Measurements from ENCODE around the gene EHBP1.

Gene EHBP1

DNA sequence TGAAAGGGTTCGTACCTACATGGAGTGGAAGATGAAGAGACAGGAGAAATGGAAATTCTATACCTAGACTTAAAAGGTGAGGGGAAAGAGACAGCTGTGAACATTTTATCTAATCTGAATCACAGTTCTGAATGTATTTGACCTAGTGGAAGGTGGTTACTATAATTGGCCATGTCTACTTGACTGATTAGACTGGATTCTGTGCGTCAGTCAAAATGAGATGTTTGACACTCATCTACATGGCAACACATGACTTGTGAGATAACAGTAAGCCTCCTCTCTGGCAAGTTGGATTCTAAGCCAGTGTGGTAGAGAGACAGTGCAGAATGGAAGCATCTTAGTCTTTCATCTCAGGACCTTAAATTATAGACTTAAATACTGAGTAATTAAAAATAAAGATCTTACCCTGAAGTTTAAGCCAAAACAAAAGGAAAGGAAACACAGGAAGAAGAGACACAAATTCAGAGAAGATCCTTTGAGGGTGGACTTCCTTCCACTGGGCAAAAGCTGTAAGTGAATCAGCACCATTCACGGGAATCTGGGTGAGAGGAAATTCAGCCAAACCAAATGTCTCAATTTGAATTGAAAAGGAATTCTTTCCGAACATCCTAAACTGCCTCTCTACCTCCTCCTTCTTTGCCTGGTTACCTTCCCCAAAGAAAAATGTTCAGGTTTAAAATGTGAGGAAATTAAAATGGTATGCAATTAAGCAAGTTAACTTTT, 121.6 kb downstream of the EHBP1 start:
- no peaks in the 10 kb centered on the region for H3K9me2 ChIP-seq (replicated peaks; ENCODE audit: control insufficient read depth, low read length)
- H3K4me3 ChIP-seq (ENCODE audit: low read length) = no peak overlapping the region
- no peaks in the 10 kb centered on the region for H4K20me1 ChIP-seq (ENCODE audit: control insufficient read depth, insufficient read depth, low read depth, low read length)
- no peak overlapping the region for H3K27ac ChIP-seq (ENCODE audit: low read depth, low read length)
- H3F3A ChIP-seq (ENCODE audit: control insufficient read depth, insufficient read depth) = no peaks in the 10 kb centered on the region
- no peak for TF ChIP-seq EZH2phosphoT487 (IDR thresholded peaks at IDR 0.05; ENCODE audit: borderline replicate concordance, low read length)
- TF ChIP-seq, protein P1, sequence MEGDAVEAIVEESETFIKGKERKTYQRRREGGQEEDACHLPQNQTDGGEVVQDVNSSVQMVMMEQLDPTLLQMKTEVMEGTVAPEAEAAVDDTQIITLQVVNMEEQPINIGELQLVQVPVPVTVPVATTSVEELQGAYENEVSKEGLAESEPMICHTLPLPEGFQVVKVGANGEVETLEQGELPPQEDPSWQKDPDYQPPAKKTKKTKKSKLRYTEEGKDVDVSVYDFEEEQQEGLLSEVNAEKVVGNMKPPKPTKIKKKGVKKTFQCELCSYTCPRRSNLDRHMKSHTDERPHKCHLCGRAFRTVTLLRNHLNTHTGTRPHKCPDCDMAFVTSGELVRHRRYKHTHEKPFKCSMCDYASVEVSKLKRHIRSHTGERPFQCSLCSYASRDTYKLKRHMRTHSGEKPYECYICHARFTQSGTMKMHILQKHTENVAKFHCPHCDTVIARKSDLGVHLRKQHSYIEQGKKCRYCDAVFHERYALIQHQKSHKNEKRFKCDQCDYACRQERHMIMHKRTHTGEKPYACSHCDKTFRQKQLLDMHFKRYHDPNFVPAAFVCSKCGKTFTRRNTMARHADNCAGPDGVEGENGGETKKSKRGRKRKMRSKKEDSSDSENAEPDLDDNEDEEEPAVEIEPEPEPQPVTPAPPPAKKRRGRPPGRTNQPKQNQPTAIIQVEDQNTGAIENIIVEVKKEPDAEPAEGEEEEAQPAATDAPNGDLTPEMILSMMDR (IDR thresholded peaks at IDR 0.05; ENCODE audit: low read depth, low read length, poor library complexity, severe bottlenecking) = no peak
- no peak overlapping the region for H3K4me2 ChIP-seq (ENCODE audit: low read length)
- H3K79me2 ChIP-seq (ENCODE audit: control insufficient read depth, low read length) = no peaks in the 10 kb centered on the region
- H3K9me3 ChIP-seq (ENCODE audit: control insufficient read depth, insufficient read depth, low read length) = no peaks in the 10 kb centered on the region
- H3K36me3 ChIP-seq (ENCODE audit: control insufficient read depth, low read length) = peaks cover 12% of the 10 kb centered on the region
- no peaks in the 10 kb centered on the region for H3K27me3 ChIP-seq (ENCODE audit: control insufficient read depth, low read length)
- H3K4me1 ChIP-seq (ENCODE audit: control insufficient read depth, low read length) = peaks cover 3% of the 10 kb centered on the region; the same call in 1 of the 2 replicates

DNA sequence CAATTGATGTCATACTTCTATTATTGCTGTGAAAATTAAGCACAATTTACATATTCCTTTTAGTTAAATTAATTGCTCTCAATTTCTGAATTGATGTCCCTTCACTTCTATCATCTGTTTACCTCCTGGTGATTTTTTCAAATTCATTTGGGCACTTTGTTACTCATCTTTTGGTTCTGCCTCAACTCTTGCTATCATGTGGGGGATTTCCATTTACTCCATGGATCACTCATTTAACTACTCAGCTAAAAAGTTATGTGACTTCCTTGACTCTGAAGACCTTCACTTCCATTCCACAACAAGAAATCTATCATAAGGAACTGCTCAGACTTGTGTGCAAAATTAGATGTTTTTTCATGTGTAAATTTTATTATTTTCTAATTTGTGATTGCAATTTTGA, 126.2 kb downstream of the EHBP1 start:
- no peak for TF ChIP-seq EZH2phosphoT487 (IDR thresholded peaks at IDR 0.05; ENCODE audit: borderline replicate concordance, low read length)
- TF ChIP-seq, protein P1 (IDR thresholded peaks at IDR 0.05; ENCODE audit: low read depth, low read length, poor library complexity, severe bottlenecking) = no peak
- no peaks in the 10 kb centered on the region for H3K9me2 ChIP-seq (replicated peaks; ENCODE audit: control insufficient read depth, low read length)
- peaks cover 6% of the 10 kb centered on the region; the same call in 1 of the 2 replicates for H3K9me3 ChIP-seq (ENCODE audit: control insufficient read depth, insufficient read depth, low read length)
- H3K4me2 ChIP-seq (ENCODE audit: low read length) = no peak overlapping the region
- no peak overlapping the region for H3K4me3 ChIP-seq (ENCODE audit: low read length)
- H3K27me3 ChIP-seq (ENCODE audit: control insufficient read depth, low read length) = no peaks in the 10 kb centered on the region
- no peaks in the 10 kb centered on the region for H4K20me1 ChIP-seq (ENCODE audit: control insufficient read depth, insufficient read depth, low read depth, low read length)
- H3K36me3 ChIP-seq (ENCODE audit: control insufficient read depth, low read length) = peaks cover 25% of the 10 kb centered on the region
- H3K4me1 ChIP-seq (ENCODE audit: control insufficient read depth, low read length) = no peaks in the 10 kb centered on the region
- H3K27ac ChIP-seq (ENCODE audit: low read depth, low read length) = no peak overlapping the region
- no peaks in the 10 kb centered on the region for H3F3A ChIP-seq (ENCODE audit: control insufficient read depth, insufficient read depth)
- H3K79me2 ChIP-seq (ENCODE audit: control insufficient read depth, low read length) = no peaks in the 10 kb centered on the region

DNA sequence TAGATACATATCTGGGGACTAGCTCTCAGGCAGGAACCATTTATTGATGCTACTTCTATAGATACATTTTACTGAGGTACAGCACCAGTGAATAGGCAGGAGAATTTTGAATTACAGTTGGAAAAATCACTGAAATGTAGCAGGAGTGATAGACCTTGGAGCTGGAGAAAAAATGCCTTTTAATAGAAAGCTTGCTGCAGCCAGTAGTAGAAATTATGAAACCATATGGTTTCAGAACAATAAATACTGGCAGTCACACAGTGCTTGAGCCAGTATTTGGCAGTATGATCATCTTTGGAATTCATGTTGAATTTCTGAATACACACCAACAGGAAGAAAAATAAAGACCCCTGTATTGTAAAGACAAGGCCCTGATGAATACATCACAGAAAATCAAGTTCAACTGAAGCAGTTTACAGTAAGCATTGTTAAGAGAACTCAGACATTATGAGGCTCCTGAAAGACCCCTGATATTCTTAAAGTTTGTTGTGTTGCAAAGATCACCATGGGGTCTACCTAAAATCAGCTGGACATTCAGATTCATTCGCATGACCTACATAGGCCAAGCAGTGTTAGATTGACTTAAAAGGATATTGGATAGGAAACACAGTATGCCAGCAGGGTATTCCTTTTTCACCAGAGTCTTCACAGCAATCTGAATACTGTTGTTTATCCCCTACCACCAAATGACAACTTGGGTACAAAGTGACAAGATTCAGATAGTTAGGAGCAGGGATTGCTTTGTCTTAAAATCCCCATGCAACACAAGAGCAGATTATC, 139.0 kb downstream of the EHBP1 start:
- no peaks in the 10 kb centered on the region for H3F3A ChIP-seq (ENCODE audit: control insufficient read depth, insufficient read depth)
- no peaks in the 10 kb centered on the region for H3K79me2 ChIP-seq (ENCODE audit: control insufficient read depth, low read length)
- no peaks in the 10 kb centered on the region for H3K4me1 ChIP-seq (ENCODE audit: control insufficient read depth, low read length)
- no peaks in the 10 kb centered on the region for H3K36me3 ChIP-seq (ENCODE audit: control insufficient read depth, low read length)
- no peaks in the 10 kb centered on the region for H3K27me3 ChIP-seq (ENCODE audit: control insufficient read depth, low read length)
- no peak overlapping the region for H3K27ac ChIP-seq (ENCODE audit: low read depth, low read length)
- H3K4me3 ChIP-seq (ENCODE audit: low read length) = no peak overlapping the region
- no peaks in the 10 kb centered on the region for H4K20me1 ChIP-seq (ENCODE audit: control insufficient read depth, insufficient read depth, low read depth, low read length)
- TF ChIP-seq, protein P1 (IDR thresholded peaks at IDR 0.05; ENCODE audit: low read depth, low read length, poor library complexity, severe bottlenecking) = no peak
- no peak for TF ChIP-seq EZH2phosphoT487 (IDR thresholded peaks at IDR 0.05; ENCODE audit: borderline replicate concordance, low read length)
- no peak overlapping the region for H3K4me2 ChIP-seq (ENCODE audit: low read length)
- H3K9me2 ChIP-seq (replicated peaks; ENCODE audit: control insufficient read depth, low read length) = no peaks in the 10 kb centered on the region
- no peaks in the 10 kb centered on the region; the same call in 1 of the 2 replicates for H3K9me3 ChIP-seq (ENCODE audit: control insufficient read depth, insufficient read depth, low read length)
